Activated CD4-positive, alpha-beta T cell treated with anti-CD3 and anti-CD28 coated beads for 24 hours (primary cell): Measurements from ENCODE around the gene BEND3.
"Not testable (repeated sequence)": the region's sequence is repeated elsewhere in the genome, so short reads cannot be mapped to it uniquely, and the experiment has no call there.

Experiments
- DNase-seq, 2 donors: peaks; one replicate each; pipeline ENCODE4 v3.0.0-alpha.2; 2020; ENCODE audit warnings: low read depth in 2 of 2

The BEND3 gene

DNA sequence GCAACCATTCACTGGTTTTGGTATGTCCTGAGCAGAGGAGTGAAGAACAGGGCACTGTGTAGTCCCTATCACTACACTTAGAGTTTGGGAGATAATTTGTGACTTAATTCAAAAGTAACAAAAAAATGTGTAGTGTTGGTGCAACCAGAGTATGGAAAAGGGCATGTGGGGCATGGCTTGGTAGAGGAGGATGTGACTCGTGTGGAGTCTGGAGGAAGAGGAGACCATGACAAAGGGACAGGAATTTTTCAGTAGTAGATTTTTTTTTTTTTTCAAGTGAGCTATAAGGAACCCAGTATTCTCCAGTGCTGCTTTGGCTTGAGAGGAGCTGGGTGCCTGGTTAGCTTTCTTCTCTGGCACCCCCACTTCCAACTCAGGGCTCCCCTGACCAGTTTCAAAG, 82.2 kb downstream of the BEND3 start:
- DNase-seq = no peak

- no peak for DNase-seq
Measured at GRCh38 chr6:107032051-107032450, 83.3 kb downstream of the BEND3 start.

GRCh38 chr6:107030151-107030550, 85.2 kb downstream of the BEND3 start:
- no peak for DNase-seq

DNA sequence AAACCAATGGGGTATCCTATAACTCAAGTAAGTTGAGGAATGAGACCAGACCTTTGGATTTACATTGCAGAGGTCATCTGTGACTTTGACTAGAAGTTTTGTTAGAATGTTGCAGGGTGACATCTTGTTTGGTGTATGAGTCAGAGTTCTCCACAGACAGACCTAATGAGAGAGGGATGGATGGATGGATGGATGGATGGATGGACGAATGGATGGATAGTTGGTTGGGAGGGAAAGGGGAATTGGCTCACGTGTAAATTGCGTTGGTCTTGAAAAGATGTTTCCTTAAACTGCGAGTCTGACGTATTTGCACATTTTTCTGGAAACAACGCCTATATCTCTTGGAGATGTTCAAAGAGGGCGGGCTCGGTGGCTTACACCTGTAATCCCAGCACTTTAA, 88.3 kb downstream of the BEND3 start:
- no peak for DNase-seq

- DNase-seq = no peak
Measured at GRCh38 chr6:107021446-107022185, 93.7 kb downstream of the BEND3 start.

DNA sequence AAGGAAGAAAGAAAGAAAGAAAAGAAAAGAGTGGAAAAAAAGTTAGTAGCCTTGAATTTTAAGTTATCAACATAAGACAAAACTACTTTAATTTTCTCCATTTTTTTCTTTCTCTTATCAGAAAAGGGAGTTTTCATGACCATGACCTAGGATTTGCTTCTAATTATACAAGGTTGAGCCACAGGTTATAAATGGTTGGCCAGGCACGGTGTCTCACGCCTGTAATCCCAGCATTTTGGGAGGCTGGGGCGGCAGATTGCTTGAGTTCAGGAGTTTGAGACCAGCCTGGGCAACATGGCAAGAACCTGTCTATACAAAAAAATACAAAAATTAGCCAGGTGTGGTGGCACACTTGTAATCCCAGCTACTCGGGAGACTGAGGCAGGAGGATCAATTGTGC, 95.1 kb downstream of the BEND3 start:
- DNase-seq = no peak

- DNase-seq = not testable (repeated sequence)
Measured at GRCh38 chr6:107019628-107020027, 95.7 kb downstream of the BEND3 start.

DNA sequence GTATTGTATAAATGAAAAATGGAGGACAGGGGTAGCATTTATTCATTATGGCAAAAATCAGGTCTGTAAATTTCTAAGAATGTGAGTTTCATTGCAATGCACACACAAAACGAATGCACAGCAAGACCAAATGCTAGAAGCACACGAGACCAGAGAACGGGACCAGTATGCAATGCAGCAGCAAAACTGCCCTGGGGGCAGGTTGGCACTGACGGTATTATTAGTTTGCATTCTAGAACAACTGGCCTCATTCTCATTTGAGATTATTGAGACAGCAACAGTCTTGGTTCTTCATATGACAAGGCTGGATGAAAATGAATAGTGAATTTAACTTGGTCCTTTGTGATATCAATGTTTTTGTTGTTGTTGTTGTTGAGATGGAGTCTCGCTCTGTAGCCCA, 96.3 kb downstream of the BEND3 start:
- no peak for DNase-seq
